ENCODE results near the gene BRD4.
"Not testable (repeated sequence)": the region's sequence is repeated elsewhere in the genome, so short reads cannot be mapped to it uniquely, and the experiment has no call there.

BRD4 gene

GRCh38 chr19:15363048-15363447, 30.7 kb upstream of the BRD4 start:
- DNase-seq (ENCODE audit: low read depth in 2 of 2, low spot score in 1 of 2) = not testable (repeated sequence)

- not testable (repeated sequence) for DNase-seq (ENCODE audit: low read depth in 2 of 2, low spot score in 1 of 2)
Measured at GRCh38 chr19:15360015-15360414, 27.7 kb upstream of the BRD4 start.

GRCh38 chr19:15358918-15359317, 26.6 kb upstream of the BRD4 start:
- no peak for DNase-seq (ENCODE audit: low read depth in 2 of 2, low spot score in 1 of 2)

- DNase-seq (ENCODE audit: low read depth in 2 of 2, low spot score in 1 of 2) = no peak
Measured at GRCh38 chr19:15357906-15358305, 25.6 kb upstream of the BRD4 start.

DNA sequence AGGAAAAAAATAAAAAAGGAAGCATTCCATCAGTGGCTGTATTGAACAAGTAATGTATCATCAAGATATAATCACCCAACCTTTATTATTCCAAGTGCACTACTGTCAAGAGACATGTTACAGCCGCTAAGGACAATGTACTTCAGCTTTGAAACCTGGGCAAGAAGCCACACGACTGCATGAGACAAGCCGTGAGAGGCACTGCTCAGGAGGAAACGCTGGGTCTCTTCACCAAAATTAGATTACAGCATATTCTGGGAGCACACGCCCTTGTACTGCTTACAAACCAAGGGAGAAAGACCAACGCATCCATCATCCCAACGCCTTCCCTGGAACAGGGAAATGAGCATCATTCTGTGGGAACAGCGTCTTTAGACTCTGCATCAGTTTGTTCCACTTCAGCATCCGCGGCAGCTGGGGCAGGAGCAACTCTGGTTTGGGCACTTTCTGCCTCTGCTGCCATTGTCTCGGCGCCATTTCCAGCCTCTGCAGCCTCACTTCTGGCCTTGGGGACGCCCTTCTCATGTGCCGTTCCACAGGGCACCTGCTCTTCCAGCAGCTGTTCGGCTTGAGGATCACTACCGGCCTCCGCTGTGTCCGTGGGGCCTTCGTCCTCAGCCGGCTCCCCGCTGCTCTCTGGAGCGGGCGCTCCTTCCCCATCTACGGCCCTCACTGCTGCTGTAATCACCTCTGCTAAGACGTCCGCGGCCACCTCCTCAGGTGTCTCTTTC, 22.4 kb upstream of the BRD4 start:
- no peak for DNase-seq (ENCODE audit: low read depth in 2 of 2, low spot score in 1 of 2)

- DNase-seq (ENCODE audit: low read depth in 2 of 2, low spot score in 1 of 2) = no peak
Measured at GRCh38 chr19:15353908-15354307, 21.6 kb upstream of the BRD4 start.

DNA sequence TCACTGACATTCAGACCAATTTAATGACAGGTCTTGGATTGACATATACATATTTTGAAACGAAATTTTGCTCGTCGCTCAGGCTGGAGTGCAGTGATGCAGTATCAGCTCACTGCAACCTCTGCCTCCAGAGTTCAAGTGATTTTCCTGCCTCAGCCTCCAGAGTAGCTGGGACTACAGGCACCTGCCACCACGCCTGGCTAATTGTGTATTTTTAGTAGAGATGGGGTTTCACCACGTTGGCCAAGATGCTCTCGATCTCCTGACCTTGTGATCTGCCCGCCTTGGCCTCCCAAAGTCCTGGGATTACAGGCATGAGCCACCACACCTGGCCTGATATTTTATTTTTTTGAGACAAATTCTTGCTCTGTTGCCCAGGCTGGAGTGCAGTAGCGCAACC, 20.2 kb upstream of the BRD4 start:
- not testable (repeated sequence) for DNase-seq (ENCODE audit: low read depth in 2 of 2, low spot score in 1 of 2)

GRCh38 chr19:15341328-15341727, 9.0 kb upstream of the BRD4 start:
- DNase-seq (ENCODE audit: low read depth in 2 of 2, low spot score in 1 of 2) = not testable (repeated sequence)

GRCh38 chr19:15340086-15340485, 7.7 kb upstream of the BRD4 start:
- no peak for DNase-seq (ENCODE audit: low read depth in 2 of 2, low spot score in 1 of 2)

- no peak for DNase-seq (ENCODE audit: low read depth in 2 of 2, low spot score in 1 of 2)
Measured at GRCh38 chr19:15337202-15337601, 4.9 kb upstream of the BRD4 start.

DNA sequence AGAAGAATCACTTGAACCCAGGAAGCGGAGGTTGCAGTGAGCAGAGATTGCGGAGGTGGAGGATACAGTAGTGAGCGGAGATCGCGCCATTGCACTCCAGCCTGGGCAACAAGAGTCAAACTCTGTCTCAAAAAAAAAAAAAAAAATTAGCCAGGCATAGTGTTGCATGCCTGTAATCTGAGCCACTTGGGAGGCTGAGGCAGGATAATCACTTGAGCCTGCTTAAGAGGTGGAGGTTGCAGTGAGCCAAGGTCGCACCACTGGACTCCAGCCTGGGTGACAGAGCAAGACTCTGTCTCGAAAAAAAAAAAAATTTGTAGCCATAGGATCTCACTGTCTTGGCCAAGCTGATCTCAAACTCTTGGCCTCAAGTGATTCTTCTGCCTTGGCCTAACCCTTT, 3.7 kb upstream of the BRD4 start:
- not testable (repeated sequence) for DNase-seq (ENCODE audit: low read depth in 2 of 2, low spot score in 1 of 2)

- DNase-seq (ENCODE audit: low read depth in 2 of 2, low spot score in 1 of 2) = no peak
Measured at GRCh38 chr19:15331419-15332310, 674 bp downstream of the BRD4 start.

DNA sequence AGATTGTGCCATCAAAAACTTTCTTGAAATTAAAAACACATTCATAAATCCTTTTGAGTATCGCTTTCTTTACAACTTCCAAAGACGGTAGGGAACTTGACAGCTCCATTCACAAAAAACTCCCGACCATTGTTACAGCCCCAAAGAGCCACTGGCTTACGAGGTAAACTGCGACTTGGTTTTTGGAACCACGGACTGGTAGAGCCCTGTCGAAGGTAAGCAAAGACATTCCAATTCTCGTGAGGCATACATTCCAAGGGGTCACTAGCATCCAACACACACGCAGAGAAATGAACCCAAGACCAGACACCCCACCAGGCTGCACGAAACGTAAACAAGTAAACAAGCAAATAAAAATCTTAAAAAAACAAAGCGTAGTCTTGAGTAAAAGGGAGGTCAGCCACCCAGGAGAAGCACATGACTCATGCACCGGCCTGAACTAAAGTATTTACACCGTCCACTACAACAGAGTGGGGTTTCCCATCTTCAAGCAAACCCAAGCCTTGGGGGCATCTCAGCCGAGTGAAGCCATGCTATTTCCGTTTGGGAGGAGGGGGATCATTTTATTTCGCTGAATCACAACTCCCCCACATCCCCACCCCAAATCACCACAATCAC, 1.4 kb downstream of the BRD4 start:
- no peak for DNase-seq (ENCODE audit: low read depth in 2 of 2, low spot score in 1 of 2)

GRCh38 chr19:15328312-15328711, 4.0 kb downstream of the BRD4 start:
- no peak for DNase-seq (ENCODE audit: low read depth in 2 of 2, low spot score in 1 of 2)

GRCh38 chr19:15324791-15325519, 7.4 kb downstream of the BRD4 start:
- DNase-seq (ENCODE audit: low read depth in 2 of 2, low spot score in 1 of 2) = no peak

- no peak for DNase-seq (ENCODE audit: low read depth in 2 of 2, low spot score in 1 of 2)
Measured at GRCh38 chr19:15323496-15324235, 8.7 kb downstream of the BRD4 start.

- DNase-seq (ENCODE audit: low read depth in 2 of 2, low spot score in 1 of 2) = no peak
Measured at GRCh38 chr19:15321739-15322138, 10.6 kb downstream of the BRD4 start.

DNA sequence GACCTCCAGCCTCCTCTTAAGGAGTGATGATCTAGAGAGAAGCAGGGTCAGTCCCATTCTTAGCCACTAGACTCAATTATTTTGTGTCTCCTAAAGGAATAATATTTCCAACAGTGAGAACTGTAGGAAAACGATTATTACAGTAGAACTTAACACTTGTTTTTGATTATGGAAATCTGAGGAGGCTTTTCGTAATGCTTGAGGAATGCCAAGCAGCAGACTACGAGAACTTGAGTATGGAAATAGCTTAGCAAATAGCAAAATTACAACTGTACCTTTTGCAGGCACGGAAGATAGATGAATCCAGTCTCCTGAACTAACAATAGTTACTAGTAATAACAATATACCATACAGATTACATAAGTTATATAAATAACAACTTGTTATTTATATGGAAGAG, 12.2 kb downstream of the BRD4 start:
- DNase-seq (ENCODE audit: low read depth in 2 of 2, low spot score in 1 of 2) = no peak

DNA sequence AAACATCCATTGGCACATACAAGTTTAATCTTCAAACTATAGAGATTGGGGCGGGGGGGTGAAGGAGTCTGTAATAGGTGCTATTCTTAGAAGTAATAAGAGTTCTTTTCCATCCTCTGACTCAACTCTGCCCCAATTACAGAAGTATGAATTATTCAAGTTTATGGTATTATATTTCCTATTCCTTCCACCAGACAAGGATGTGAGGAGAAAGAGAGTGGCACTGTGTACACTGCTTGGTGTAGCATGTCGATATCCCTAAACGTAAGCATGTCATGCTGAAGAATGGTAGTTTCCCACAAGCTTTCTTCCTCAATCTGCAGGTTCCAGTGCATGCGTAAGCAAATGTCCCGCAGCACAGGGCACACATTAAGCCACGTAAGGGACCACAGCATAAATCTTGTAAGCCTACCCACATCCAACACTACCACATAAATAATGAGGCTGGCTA, 14.1 kb downstream of the BRD4 start:
- DNase-seq (ENCODE audit: low read depth in 2 of 2, low spot score in 1 of 2) = no peak

GRCh38 chr19:15317392-15318071, 14.8 kb downstream of the BRD4 start:
- DNase-seq (ENCODE audit: low read depth in 2 of 2, low spot score in 1 of 2) = no peak
